NCI-H524 (cell line): Measurements from ENCODE around the gene MLST8.
A peak's percentile ranks its signal among the peaks of the same experiment; 100 is the strongest.

Experiments
- DNase-seq, 2 experiments: peaks; one replicate each; lab custom pipeline; 2025; lab: John Stamatoyannopoulos, UW

MLST8 gene

DNA sequence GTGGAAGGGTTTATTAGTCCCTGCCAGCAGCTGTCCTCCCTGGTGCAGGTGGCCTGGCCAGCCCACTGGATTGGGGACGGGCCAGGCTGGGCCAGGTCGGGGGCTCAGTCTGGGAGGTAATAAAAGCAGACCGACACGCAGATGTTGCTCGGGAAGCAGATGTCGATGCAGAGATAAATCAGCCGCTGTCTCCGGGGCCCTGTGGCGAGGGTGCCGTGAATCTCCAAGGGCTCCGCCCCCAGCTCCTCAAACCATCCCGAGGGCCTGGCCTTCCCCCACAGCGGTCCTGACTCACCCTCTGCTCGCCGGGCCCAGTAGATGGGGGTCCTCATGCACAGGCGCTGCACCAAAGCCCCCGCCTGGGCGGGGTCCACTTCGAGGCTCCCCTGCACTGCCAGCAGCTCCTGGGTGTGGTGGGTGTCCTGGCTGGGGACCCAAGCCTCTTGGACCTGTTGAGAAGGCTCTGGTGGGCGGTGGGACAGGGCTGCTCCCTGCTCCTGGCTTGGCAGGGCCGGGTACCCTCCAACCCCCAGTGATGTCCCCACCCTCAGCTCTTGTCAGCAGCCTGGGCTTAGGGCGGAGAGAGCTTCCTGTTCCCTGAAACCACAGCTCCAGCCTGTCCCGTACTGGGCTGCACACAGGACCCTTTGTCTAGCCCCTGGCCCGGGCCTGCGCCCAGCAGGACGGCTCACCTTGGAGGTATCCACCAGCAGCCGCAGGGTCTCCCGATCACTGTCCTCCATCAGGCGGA is 4.2 kb downstream of the MLST8 start:
- peak in 1 of 2 experiments; percentile 37 for DNase-seq

DNA sequence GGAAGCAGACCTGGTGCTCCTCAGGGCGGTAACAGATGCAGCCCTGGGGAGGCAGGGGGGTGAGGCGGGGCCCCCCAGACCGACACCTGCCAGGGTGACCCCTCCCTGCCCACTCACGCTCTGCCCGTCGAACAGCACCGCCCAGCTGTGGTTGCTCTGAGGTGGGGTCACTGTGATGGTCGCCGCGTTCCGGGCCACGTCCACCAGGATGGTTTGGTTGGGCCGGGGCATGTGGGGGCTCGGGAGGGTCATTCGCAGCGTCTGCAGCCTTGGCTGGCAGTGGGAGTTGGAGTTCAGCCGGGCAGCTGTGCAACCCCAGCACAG is 4.7 kb downstream of the MLST8 start:
- no peak for DNase-seq

DNA sequence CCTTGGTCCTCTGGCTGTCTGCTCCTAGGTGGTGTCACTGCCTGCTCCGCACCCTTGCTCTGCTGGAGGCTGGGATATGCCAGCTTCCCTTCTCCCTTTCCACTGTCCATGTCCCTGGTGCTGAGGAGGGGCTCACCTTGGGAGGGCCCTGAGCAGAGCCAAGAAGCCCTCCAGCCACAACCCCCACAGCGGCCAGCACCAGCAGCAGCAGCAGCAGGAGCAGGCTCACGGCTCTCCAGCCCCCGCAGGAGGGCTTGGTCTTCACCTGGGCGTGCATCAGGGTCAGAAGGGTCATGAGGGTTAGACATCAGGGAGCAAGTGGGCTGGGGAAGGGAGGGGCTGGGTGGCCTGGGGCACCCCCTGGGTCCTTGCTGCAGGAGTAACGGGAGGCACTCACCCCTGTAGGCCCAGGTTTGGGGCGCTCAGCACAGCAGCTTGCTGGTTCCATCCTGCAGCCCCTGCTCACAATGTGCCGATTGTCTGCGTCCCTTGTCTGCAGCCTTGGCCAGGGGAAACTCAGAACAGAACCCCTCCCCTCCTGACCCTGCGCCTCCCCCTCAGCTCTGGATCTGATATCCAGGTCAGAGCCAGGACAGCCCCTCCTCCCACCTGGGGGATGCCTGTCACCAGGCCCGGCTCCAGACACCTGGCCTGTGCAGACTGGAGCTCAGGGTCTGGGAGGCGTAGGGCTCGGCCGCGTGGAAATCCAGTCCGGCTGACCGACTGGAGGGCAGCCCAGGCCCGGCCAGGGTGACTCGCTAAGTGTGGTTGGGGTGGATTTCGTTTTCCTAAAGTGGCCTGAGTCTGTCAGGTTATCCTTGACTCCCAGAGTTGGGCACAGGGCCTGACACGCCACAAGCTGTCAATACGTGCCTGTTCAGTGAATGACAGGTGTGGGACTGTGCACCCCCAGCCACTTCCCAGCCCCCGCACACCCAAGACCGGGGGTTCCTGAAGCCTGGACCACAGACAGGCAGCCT is 5.4 kb downstream of the MLST8 start, which contains the start of gene BRICD5:
Gene BRICD5 (minus strand): TSS at position 478 of the 980 bp plus-strand sequence. CDS start 30 bp downstream, at position 448.
- no peak for DNase-seq

DNA sequence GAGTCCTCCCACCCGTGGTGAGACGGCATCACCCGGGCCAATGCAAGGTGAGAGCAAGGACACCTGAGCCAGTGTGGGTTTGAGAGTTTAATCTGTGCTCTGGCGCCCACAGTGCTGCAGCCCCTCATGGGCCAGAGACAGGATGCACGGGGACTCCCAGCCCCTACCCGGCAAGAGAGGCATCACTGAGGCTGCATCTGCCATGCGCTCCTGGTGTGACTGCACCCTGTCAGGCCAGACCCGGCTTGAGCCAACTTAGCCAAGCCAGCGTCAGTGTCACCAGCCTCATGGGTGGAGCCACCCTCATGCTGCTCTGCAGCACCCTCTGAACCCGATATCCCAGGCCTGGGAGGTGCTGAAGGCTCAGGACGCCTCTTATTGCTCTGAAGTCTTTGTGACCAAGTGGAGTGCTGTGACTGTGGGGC is 6.7 kb downstream of the MLST8 start:
- DNase-seq = no peak

DNA sequence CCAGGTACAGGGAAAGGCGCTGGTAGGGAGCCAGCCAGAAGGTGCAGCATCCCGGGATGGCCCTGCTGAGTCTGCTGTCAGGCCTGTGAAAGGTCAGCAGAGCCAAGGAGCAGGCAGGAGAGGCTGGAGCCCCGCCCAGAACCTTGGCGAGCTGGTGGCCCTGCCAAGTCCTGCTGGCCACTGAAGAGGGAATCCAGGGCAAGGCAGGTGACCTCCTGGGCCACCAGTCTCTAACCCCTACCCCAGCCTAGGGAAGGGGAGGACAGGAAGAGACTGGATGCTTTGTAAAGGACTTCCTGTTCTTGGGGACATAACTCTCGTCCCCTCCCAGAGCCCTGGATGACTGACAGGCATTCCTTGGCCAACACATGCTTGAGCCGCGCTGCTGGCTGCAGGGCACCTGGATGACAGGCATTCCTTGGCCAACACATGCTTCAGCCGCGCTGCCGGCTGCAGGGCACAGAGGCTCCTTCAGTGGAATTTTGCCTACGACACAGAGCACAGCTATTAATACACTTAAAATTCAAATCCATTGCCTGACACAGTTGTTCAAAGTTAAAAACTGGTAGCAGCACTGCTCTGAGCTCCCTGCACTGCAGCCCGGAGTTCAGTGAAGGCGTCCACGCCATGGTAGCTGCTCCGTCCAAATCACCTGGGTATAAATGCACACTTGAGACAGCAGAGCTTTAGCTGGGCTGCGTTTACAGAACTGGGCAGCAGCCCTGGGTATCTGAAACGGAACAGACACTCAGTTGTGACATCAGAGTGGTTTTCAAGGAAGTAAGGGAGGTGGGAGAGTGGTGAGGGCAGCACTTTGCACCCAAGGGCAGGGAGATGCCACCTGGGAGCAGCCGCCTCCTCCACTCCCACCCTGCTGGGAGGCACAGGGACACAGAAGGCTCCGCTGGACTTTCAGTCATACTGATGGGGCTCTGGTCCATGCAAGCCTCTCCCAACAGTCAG is 7.4 kb downstream of the MLST8 start:
- no peak for DNase-seq

DNA sequence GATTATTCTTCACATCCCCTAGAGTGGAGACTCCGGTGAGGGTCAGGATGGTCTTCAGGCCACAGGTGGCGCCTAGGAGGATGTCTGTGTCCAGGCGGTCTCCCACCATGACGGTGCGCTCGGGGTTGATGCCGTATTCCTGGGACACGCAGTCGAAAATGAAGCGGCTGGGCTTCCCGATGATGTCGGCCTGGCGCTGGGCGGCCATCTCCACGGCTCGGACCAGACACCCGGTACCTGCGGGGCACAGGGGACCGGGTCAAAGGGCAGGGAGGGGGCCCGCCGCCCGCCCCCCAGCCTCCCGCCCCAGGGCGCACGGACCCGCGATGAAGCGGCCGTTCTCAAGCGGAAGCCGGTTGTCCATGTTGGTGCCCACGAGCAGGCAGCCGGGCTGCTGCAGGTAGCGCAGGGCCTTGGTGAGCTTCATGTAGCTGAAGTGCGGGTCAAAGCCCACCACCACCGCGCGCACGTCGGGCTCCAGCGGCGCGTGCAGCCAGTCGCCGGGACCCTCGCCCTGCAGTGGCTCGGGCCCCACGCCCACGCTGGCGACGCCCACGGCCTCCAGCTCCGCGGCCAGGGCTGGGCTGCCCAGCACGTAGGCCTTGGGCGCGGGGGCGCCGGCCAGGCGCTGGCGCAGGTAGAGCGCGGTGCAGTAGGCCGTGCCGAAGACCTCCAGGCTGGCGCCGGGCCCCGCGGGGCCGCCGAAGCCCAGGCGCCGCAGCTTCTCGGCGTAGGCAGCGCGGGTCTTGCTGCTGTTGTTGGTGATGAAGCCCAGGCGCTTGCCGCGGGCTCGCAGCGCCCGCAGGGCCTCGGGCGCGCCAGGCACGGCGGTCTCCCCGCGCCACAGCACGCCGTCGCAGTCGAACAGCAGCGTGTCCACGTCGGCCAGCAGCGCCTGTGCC is 8.8 kb downstream of the MLST8 start:
- peak in 1 of 2 experiments; percentile 25 for DNase-seq

DNA sequence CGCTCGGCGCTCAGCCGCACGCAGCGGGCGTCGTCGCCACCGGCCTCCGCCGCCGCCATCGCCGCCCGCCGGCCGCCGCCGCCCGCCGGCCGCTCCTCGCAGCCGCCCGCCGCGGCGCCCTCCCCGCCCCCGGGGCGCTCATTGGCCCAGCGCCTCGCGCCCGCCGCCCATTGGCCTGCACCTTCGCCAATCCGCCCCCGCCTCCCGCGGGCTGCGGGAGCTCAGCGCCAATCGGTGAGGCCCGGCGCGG is 9.4 kb downstream of the MLST8 start, which contains the start of gene PGP:
Gene PGP (minus strand): TSS at position 122 of the 250 bp plus-strand sequence. CDS start 63 bp downstream, at position 59.
- no peak for DNase-seq

DNA sequence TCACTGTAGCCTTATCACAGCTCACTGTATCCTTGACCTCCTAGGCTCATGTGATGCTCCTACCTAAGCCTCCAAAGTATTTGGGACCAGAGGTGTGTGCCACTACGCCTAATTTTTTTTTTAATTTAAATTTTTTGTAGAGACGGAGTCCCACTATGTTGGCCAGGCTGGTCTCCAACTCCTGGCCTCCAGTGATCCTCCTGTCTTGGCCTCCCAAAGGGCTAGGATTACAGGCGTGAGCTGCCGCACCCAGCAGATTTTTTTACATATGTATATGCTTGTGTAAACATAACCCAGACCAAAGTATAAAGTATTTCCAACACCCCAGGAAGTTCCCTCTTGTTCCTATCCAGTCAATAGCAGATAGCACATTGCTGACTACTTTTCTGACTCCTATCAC is 11.1 kb downstream of the MLST8 start:
- DNase-seq = no peak

DNA sequence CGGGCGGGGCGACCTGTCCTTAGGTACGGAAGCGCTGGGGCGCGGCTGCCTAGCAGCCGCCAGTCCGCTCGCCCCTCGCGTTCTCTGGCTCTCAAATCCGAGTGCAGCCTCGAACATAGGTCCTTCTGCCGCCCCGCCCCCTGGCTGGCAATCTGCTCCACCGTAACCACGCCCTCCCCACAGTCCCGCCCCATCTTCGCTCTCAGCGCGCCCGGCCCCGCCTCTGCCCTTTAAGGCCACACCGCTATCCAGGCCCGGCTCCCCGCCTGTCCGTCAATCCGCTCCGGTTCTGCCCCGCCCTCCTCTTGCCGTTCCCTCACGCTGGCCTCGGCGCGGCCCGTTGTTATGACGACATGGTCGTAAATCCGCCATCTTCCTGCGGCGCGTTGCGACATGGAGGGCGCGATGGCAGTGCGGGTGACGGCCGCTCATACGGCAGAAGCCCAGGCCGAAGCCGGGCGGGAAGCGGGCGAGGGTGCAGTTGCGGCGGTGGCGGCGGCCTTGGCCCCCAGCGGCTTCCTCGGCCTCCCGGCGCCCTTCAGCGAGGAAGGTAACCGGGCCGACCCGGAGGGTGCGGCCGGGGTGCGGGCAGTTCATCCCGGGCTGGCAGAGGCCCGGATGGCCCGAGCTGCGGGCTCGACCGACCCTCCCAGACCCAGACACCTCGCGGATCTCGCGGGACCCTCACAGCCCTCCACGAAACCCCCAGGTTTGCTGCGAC is 18.1 kb downstream of the MLST8 start, which contains the start of gene E4F1:
Gene E4F1 (plus strand): TSS at position 371 of the 721 bp plus-strand sequence. CDS start 23 bp downstream, at position 394.
- DNase-seq = peak; percentile 99

DNA sequence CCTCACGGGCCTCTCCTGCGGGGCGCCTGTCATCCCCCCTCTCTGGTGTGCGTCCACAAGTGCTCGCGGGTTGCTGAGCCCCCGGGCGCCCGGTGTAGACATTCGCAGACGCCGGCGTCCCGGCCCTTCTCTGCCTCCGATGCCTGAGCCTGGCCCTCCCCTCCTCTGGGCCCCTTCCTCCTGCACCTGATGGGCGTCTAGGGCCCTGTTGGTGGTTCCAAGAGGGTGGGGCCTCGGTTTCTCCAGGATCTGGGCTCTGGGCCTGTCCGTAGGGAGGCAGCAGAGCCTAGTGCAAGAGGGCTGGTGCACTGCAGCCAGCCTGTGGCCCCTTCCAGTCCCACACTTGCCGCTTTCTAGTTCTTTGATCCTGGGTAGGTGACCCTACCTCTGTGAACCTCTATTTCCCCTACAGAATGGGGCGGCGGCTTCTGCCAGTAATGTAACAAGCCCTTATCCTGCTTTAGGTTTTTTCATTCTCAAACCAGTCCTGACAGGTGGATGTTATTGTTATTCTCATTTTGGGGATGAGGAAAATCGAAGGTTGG is 18.8 kb downstream of the MLST8 start:
- peak in 1 of 2 experiments; percentile 42 for DNase-seq

DNA sequence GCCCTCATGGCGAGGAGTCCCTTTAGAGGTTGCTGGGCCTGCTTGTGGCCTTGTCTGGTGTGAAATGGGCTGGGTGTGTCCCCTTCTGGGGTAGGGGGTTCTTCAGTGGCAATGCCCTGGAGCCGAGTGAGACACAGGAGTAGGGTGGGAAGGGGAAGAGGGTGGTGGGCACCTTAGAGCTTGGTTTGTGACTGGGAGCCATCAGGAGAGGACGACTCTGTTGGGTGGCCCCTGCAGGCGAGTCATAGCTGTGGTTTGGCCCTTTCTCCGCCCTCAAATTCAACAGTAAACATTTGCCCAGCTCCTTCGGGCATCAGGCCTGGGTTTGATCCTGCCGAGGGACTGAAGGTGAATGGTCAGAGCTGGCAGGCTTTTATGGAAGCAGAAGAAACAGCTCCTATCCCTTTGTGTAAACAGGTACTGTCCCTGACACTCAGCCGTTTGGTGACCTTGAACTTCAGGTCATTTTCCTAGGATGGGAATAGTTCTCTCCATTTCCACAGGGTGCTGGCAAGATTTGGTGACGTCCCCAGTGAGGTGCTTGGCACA is 21.1 kb downstream of the MLST8 start:
- DNase-seq = no peak

DNA sequence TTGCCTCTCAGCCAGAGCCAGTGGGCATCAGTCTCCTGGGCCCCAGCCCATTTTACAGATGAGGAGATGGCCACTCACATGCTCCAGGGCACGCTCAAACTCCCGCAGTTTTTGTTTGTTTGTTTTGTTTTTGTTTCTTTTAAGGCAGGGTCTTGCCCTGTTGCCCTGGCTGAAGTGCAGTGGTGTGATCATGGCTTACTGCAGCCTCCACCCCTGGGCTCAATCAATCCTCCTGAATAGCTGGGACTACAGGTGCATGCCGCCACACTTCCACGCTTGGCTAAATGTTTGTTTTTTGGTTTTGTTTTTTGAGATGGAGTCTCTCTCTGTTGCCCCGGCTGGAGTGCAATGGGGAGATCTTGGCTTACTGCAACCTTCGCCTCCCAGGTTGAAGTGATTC is 21.7 kb downstream of the MLST8 start:
- no peak for DNase-seq

DNA sequence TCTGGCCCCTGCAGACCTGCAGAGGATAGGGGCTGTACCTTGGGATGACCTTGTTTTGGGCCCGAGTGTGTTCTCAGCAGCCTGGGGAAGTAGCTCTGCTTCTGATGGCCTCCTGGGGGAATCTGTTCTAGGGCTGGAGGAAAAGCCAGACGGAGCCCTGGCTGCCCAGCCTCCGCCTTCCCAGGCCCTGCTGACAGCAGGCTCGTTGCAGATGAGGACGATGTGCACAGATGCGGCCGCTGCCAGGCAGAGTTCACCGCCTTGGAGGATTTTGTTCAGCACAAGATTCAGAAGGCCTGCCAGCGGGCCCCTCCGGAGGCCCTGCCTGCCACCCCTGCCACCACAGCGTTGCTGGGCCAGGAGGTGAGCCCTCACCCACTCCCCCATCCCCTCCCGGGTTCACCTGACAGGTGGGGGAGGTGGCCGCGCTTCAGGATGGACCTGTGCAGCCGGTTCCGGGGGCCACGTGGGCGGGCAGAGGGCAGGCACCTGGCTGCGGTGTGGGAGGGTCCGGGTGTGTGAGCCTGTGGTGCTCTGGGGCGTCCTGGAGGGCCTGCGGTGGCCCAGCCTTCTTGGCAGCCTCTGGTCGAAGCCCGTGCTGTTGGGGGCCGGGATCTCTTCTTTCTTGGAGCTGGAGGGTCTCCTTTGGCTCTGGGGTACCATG is 23.0 kb downstream of the MLST8 start:
- DNase-seq = no peak

DNA sequence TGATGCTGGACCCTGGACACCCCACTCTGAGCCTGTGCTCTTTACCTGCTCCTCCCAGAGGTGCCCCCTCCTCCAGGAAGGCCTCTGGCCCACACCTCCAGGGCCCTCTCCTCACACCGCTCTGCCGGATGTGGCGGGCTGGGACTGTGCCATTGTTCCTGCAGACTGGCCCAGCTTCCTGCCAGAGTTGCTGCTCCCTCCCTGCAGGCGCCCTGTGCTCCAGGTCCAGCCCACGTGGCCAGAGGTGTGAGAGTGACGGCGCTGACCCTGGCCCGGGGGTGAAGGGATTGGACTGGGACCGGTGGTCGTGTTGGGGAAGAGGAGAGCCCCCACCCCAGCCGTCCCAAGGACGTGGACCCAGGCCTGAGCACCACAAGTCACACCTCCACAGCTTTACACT is 23.8 kb downstream of the MLST8 start:
- no peak for DNase-seq

DNA sequence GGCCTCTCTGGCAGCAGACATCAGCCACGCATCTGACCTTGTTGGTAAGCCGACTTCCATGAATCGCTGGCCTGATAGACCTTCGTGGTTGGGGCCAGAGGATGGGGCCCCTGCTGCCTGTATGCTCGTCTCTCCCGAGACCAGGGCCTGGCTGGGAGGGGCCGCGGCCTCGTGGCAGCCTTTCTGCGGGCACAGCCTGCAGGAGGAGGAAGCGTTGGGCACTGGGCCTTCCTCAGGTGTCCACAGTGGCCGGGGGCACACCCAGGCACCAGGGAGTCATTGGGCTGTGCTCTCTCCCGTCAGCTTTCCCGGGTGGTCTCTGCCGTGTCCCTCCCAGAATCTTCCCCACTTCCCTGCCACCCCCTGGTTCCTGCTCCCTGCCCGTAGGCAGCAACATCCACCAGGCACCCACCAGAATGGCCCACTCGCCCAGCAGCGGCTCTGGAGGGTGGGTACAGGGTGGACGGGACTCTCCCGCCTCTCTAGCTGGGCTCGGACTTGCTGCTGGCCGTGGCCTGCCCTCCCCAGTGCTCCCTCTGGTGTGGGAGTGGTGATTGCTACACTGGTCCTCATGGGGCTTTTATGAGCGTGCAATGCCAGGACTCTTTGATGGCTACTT is 24.5 kb downstream of the MLST8 start:
- DNase-seq = no peak

DNA sequence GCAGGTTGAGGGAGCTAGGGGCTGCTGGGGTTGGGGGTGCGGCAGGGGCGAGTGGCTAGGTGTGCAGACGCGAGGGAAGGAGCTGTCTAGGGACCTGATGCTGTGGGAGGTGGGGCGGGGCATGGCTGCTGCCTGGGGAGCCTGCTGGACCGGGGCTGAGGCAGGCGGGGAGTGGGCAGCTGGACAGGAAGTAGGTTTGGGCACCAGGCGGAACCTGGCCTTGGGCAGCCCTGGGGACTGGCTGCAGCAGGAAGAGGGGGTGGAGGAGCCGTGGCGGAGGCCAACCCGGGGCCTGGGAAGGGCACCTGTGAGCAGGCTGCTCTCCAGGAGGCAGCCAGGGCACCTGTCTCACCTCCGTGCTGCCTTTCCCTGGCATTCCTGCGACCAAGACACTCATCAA is 25.1 kb downstream of the MLST8 start:
- no peak for DNase-seq

DNA sequence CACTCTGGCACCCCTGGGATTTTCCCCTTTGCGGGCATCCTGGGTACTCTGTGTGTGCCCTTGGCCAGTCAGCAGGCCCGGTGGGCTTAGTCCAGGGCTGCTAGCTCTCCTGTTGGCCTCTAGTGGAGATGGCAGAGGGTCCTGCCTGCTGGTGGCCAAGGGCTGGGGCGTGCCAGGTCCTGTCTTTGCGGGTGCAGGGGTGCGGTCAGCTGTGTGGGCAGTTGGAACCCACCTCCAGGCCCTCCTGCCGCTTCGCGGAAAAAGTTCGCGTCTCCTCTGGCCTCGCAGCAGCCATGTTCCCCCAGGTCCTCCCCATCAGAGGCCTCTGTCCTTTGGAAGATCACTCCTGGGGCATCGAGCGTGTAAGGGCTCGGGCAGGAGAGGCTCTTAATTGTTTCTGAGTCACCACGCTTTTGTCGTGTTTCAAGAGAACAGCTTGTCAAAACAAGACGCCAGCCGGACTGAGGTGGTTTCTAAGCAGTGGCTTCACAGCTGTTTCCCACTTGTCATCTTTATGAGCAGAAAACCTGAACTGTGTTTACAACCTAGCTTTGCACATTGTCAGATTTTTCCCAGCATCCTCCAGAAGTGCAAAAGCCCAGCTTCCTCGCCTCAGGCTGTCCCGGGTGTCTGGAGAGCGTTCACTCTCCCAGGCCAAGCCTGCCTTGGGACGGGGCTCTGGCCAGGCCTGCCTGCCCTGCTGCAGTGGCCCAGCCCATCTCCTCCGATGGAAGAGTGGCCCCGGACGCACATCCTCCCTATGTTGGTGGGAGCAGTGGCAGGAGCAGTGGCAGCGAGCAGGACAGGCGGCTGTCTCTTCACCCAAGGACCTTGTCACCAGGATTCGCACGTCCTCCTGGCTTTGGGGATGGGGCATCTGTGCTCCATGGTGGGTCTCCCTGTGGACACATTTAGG is 26.0 kb downstream of the MLST8 start:
- no peak for DNase-seq
